DMS 273 treated with DMSO at 0.1 percent for 48 hours (cell line): ENCODE data around the gene PNPO.

ENCODE experiments used
- DNase-seq: peaks from one replicate; lab custom pipeline; 2025; lab: John Stamatoyannopoulos, UW

The PNPO gene

DNA sequence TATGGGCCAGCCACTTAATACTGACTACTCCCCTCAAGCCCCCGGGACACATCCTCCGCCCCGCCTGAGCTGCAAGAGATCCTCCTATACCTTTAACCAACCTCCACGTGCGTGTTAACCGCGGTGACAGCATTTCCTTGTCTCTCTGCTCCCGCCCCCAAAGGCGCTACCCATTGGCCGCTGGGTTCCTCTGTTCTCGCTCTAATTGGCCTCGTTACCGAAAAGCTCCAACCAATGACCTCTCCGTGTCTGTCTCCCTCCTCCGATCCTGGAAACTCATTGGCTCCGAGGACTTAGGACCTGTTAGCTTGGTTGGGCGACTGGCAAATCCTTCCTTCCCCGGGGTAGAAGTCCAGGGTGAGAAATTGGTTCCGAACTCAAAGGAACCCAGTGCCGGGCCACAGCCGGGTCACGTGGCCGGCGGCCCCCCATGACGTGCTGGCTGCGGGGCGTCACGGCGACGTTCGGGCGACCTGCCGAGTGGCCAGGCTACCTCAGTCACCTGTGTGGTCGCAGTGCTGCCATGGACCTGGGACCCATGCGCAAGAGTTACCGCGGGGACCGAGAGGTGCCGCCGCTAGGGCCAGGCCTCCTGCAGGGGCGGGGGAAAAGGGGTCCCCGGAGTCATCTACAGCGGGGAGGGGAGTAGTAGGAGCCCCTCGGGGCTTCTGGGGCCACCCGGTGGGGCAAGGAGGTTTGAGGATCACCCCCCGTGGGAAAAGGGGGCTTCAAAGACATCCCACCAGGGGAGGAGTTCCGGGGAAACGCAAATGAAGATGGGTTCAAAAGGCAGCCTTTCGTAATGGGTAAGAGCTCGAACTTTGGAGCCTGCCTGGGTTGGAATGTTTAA is at the start of gene PNPO:
Gene PNPO, plus strand, starts transcription at position 326 of the 850 bp plus-strand sequence. Its CDS starts 105 bp downstream, at position 431.
- DNase-seq, result peak; percentile 96

DNA sequence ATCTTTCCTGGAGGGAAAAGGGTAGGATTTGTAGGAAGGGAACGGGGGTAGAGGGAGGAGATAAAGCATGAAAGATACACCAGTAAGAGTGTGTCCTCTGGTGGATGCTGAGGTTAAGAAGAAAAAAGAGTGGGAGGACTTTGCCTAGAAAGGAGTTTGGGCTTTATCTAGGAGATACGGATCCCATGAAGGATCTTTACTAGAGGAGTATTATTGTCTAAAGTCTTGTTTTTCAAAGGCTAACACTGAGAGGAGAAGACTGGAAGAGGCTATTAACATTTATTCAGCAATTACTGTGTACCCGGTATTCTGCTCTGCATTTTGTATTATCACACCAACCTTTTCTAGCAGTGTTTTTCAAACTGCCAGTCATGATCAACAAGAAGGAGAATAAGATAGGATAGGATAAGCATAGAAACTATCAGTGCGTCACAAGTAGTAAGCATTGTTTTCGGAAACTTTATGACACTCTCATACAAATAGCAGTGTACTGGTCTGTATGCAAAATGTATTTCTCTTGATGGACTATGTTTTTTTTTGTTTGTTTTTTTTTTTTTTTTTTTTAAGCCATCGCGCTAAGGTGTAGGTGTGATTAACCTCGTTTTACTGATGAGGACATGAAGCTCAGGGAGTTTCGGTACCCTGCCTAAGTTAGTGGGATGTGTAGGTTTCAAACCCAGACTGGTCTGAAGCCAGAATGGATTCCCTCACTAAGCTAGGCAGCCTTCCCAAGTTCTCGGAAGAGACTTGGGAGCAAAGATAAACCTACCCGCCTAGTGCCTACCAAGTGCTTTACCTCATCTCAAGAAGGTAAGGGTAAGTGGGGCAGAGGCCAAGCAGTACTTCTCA is 46.6 kb upstream of the PNPO start:
- no peak for DNase-seq

GRCh38 chr17:47895347-47895855 is 46.0 kb upstream of the PNPO start:
- DNase-seq, result no peak

DNA sequence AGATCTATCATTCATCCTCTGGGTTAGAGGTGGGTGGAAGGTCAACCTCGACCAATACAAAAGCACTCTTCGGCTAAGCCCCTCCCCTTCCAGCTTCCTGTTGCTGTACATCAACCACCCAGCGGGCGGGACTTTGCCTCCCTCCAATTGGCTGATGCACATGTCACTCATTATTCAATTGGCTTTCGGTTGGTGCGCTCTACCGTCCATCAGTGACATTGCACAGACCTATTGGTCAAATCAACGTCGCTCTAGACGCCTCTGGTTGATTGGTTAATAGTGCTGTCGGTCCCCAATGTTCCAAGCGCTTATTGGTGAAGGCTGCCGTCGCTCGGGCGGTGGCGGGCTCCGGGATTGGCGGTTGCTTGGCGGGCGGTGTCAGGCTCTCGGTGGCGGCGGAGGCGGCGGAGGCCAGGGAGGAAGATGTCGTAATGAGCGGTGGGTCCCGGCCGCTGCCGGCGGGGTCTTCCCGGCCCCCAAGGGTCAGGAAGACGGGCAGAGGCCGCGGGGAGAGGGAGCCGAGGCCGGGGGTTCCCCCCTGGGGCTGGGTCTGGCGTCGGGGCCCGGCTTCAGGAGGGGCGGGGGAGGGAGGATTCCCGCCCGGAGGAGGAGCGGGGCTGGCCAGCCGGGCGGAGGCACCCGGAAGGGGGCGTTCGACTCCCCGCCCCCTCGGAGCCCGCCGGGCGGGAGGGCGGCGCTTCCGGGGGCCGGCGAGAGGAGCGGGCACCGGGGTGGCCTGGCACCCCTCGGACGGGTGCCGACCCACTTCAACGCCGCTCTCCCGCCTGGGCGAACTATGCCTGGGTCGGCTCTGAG is 45.3 kb upstream of the PNPO start, which contains the start of gene SP2:
Gene SP2, plus strand, starts transcription at position 381 of the 816 bp plus-strand sequence. Its CDS starts 51 bp downstream, at position 432.
- DNase-seq, result peak; percentile 100

- peak; percentile 30 for DNase-seq
Observed at GRCh38 chr17:47896672-47897490, 44.5 kb upstream of the PNPO start.

DNA sequence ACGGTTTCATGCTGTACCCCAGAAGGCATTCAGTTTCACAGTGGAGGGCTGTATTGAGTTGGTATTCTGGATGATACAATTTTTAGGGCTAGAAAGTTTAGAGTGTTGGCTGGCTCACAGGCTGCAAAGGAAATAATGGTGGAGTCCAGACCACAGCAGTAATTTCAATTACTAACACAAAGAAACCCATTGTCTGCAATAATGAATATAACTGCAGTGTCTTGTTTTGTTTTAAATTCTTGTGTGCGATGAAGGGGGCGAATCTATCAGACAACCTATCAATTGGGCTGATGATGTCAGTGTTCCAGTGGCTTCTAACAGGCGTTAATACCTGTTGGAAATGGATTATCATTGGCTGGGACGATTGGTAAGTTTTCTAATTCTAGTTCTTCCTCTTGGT is 43.8 kb upstream of the PNPO start:
- no peak for DNase-seq

- no peak for DNase-seq
Observed at GRCh38 chr17:47898241-47898640, 43.1 kb upstream of the PNPO start.

- DNase-seq, result no peak
Observed at GRCh38 chr17:47899643-47900042, 41.7 kb upstream of the PNPO start.

GRCh38 chr17:47901423-47901822 is 39.9 kb upstream of the PNPO start:
- DNase-seq, result no peak

DNA sequence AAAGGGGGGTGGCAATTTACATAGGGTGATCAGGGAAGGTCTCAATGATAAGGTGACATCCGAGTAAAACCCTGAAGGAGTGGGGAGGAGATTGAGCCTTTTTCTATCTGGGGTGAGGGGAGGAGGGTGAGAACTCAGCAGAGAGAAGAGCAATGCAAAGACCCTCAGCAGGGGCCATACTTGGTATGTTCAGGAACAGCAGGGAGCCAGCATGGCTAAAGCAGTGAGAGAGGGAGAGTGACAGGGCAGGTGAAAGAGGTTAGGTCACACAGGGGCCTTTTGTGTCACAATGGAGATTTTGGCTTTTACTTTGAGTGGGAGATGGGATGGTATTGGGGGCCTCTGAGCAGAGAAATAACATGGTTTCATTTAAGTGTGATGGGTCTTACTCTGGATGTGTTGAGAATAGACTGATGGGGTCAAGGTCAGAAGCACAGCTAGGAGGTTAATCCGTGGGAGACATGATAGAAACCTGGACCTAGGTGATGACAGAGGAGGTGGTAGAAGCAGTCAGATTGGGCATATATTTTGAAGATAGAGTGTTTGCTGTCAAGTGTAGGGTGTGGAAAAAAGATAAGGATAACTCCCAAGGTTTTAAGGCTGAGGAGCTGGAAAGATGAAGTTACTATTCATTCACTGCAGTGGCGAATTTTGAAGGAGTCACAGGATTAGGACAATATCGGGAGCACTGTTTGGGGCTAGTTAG is 39.2 kb upstream of the PNPO start:
- DNase-seq, result no peak

- no peak for DNase-seq
Observed at GRCh38 chr17:47905221-47905733, 36.1 kb upstream of the PNPO start.

GRCh38 chr17:47906443-47906842 is 34.9 kb upstream of the PNPO start:
- no peak for DNase-seq

GRCh38 chr17:47907932-47908562 is 33.3 kb upstream of the PNPO start:
- DNase-seq, result no peak

- DNase-seq, result no peak
Observed at GRCh38 chr17:47913050-47913449, 28.3 kb upstream of the PNPO start.

- no peak for DNase-seq
Observed at GRCh38 chr17:47914306-47914948, 26.9 kb upstream of the PNPO start.

DNA sequence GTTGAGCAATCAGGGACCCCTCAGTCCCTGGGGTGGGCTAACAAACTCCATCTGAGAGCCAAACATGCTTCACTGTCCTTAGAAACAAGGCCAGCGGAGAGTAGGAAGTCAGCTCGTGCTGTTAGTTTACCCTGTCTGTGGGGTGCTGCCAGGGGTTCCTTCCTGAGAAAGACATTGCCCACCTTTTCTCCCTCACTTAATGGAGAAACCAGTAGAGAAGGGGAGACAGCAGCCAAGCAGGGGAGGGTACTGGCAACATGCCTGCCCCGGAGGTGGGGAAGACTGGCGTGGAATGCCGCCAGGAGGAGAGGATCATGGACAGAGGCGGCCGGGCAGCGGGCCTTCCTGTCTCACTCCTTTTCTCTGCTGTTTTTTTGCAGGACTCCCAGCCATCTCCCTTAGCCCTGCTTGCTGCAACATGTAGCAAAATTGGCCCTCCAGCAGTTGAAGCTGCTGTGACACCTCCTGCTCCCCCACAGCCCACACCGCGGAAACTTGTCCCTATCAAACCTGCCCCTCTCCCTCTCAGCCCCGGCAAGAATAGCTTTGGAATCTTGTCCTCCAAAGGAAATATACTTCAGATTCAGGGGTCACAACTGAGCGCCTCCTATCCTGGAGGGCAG is 25.5 kb upstream of the PNPO start:
- DNase-seq, result no peak

DNA sequence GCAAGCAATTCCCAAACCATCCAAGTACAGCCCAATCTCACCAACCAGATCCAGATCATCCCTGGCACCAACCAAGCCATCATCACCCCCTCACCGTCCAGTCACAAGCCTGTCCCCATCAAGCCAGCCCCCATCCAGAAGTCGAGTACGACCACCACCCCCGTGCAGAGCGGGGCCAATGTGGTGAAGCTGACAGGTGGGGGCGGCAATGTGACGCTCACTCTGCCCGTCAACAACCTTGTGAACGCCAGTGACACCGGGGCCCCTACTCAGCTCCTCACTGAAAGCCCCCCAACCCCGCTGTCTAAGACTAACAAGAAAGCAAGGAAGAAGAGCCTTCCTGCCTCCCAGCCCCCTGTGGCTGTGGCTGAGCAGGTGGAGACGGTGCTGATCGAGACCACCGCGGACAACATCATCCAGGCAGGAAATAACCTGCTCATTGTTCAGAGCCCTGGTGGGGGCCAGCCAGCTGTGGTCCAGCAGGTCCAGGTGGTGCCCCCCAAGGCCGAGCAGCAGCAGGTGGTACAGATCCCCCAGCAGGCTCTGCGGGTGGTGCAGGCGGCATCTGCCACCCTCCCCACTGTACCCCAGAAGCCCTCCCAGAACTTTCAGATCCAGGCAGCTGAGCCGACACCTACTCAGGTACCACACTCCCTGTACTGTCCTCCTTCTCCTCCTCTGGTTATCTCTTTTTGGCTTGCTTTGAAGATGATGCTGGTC is 24.7 kb upstream of the PNPO start:
- DNase-seq, result no peak

DNA sequence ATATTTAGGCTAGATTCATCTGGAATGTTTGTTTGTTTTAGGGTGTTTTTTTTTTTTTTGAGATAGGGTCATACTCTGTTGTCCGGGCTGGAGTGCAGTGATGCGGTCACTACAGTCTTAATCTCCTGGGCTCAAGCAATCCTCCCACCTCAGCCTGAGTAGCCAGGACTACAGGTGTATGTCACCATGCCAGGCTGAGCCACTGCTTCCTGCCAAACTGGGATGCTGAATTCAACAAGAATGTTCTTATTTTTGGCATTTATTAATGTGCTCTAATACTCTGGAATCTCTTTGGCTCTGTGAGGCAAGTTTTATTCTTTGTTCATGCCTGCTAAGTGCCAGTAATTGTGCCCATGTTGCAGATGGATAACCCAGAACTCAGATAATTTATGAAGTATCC is 23.8 kb upstream of the PNPO start:
- DNase-seq, result no peak
